Neutrophil (primary cell): ENCODE results near the gene H2BW2.
"Not testable (repeated sequence)": the region's sequence is repeated elsewhere in the genome, so short reads cannot be mapped to it uniquely, and the experiment has no call there.

Experiments
- H3K27ac ChIP-seq: fragments of 200-600 bp; sonication (generic); 2 replicates; pipeline ENCODE4 v1.5.1; 2016; ENCODE audit warnings: mild to moderate bottlenecking, moderate library complexity
- H3K27me3 ChIP-seq: fragments of 200-600 bp; sonication (generic); 2 replicates; pipeline ENCODE4 v1.6.0; 2016; ENCODE audit warnings: mild to moderate bottlenecking
- H3K36me3 ChIP-seq: fragments of 200-600 bp; sonication (generic); 2 replicates; pipeline ENCODE4 v1.5.1; 2017
- H3K4me1 ChIP-seq, 2 experiments: fragments of 200-600 bp in 1 of 2; sonication (generic) in 1 of 2; 1 replicate in 1 of 2; 2 replicates in 1 of 2; pipeline versions ENCODE4 v1.5.1 to v1.6.1; 2013 to 2016; ENCODE audit warnings: low read depth in 1 of 2, low read length in 1 of 2, mild to moderate bottlenecking in 1 of 2, moderate library complexity in 1 of 2; ENCODE audit not compliant: control insufficient read depth in 1 of 2, insufficient read depth in 1 of 2
- H3K4me3 ChIP-seq, 2 experiments: fragments of 200-600 bp in 1 of 2; sonication (generic) in 1 of 2; 1 replicate in 1 of 2; 2 replicates in 1 of 2; pipeline ENCODE4 v1.5.1; 2013 to 2016; ENCODE audit warnings: low read depth in 1 of 2, low read length in 1 of 2, mild to moderate bottlenecking in 1 of 2, moderate library complexity in 1 of 2
- H3K9me3 ChIP-seq: fragments of 200-600 bp; sonication (generic); 2 replicates; pipeline ENCODE4 v1.5.1; 2016
- TF ChIP-seq, protein P1 (sequence below): fragments of 200-600 bp; sonication (generic); IDR thresholded peaks from 2 replicates; pipeline ENCODE4 v1.5.1; 2016; ENCODE audit warnings: antibody characterized with exemption

Gene H2BW2

DNA sequence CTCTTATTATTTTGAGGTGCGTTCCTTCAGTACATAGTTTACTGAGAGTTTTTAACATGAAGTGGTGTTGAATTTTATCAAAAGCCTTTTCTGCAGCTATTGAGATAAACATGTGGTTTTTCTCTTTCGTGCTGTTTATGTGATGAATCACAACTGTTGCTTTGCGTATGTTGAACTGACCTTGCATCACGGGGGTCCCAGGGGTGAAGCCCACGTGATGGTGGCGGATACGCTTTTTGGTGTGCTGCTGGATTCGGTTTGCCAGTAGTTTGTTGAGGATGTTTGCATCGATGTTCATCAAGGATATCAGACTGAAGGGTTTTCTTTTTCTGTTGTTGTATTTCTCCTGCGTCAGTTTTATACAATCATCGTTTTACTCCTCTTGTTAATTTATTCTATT lies 21.6 kb upstream of the H2BW2 start:
- no peaks in the 10 kb centered on the region for H3K4me1 ChIP-seq
- TF ChIP-seq, protein P1, sequence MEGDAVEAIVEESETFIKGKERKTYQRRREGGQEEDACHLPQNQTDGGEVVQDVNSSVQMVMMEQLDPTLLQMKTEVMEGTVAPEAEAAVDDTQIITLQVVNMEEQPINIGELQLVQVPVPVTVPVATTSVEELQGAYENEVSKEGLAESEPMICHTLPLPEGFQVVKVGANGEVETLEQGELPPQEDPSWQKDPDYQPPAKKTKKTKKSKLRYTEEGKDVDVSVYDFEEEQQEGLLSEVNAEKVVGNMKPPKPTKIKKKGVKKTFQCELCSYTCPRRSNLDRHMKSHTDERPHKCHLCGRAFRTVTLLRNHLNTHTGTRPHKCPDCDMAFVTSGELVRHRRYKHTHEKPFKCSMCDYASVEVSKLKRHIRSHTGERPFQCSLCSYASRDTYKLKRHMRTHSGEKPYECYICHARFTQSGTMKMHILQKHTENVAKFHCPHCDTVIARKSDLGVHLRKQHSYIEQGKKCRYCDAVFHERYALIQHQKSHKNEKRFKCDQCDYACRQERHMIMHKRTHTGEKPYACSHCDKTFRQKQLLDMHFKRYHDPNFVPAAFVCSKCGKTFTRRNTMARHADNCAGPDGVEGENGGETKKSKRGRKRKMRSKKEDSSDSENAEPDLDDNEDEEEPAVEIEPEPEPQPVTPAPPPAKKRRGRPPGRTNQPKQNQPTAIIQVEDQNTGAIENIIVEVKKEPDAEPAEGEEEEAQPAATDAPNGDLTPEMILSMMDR, result no peak
- H3K27ac ChIP-seq, result no peak overlapping the region
- H3K4me3 ChIP-seq, result no peak overlapping the region
- H3K36me3 ChIP-seq, result no peaks in the 10 kb centered on the region
- H3K27me3 ChIP-seq, result no peaks in the 10 kb centered on the region
- no peaks in the 10 kb centered on the region for H3K9me3 ChIP-seq

DNA sequence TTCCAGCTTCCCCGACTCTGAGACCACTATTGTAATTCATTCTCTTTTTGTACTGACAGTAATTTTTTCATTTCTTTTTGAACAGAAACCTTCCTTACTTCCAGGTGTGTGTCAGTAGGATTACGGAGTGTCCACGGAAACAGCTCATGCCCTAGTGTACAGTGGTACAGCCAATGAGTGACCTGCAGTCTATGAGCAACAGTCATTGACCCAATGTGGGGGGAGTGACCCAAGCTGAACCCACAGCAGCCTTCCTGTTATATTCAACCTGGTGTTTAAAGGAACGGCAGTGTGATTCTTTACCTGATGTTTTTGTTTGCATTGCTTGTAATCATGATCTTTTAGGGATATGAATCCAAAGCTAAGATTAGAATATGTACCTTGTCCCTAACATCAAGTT lies 1.2 kb downstream of the H2BW2 start:
- TF ChIP-seq, protein P1, result no peak
- H3K4me3 ChIP-seq, result no peak overlapping the region
- no peaks in the 10 kb centered on the region for H3K9me3 ChIP-seq
- no peaks in the 10 kb centered on the region for H3K36me3 ChIP-seq
- H3K4me1 ChIP-seq, result no peaks in the 10 kb centered on the region
- no peaks in the 10 kb centered on the region for H3K27me3 ChIP-seq
- H3K27ac ChIP-seq, result no peak overlapping the region

DNA sequence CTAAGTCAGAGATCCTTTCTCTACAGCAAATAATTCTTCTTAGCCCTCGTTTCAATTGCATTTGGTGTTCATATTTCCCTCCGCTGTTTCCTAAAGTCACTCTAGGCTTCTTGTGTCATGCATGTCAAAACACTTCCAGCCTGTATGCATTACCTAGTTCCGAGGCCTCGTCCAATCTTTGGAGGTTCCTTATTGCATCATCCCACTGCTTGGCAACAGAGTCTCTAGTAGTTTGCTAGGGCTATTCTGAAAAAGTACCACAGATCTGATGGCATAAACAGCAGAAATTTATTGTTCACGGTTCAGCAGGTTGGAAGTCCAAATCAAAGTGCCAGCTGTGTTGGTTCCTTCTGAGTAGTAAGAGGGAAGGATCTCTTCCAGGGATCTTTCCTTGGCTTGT lies 5.9 kb downstream of the H2BW2 start:
- H3K27ac ChIP-seq, result no peak overlapping the region
- H3K4me3 ChIP-seq, result no peak overlapping the region
- H3K9me3 ChIP-seq, result no peaks in the 10 kb centered on the region
- no peaks in the 10 kb centered on the region for H3K27me3 ChIP-seq
- H3K36me3 ChIP-seq, result no peaks in the 10 kb centered on the region
- no peaks in the 10 kb centered on the region for H3K4me1 ChIP-seq
- TF ChIP-seq, protein P1, result no peak

DNA sequence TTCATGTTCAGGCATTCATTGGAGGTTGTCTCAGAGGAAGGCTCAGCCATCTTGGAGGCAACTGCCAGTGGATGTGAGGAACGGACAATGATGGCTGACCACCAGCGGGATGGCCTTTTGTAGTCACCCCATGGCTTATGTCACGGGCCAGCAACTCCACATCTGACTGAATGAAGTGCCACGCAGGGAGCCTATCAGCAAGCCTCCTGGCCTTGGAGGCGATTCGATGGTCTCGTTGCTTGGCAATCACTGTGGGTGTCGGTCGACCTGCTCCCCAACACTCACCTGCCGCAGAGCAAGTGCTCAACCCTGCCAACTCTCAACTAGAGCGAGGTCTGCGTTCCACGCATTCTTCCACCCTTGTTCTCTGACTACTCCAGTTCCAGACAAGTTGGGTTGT lies 7.4 kb downstream of the H2BW2 start:
- Histone ChIP-seq H3K4me1 (no peaks in the 10 kb centered on the region), H3K27me3 (no peaks in the 10 kb centered on the region), H3K4me3 (no peak overlapping the region), H3K27ac (no peak overlapping the region), H3K9me3 (no peaks in the 10 kb centered on the region), H3K36me3 (no peaks in the 10 kb centered on the region)
- TF ChIP-seq, protein P1, result no peak

DNA sequence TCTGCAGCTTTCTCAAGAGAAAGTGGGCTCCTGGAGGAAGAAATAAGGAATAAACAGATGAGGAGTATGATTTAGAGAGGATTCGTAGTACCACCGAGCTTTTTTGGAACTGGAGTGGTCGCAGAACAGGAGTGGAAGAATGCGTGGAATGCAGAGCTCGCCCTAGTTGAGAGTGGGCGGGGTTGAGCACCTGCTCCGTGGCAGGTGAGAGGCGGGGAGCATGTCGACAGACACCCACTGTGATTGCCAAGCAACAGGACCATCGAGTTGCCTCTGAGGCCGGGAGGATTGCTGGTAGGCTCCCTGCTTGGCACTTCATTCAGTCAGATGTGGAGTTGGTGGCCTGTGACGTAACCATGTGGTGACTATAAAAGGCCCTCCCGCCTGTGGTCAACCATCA lies 15.2 kb downstream of the H2BW2 start:
- H3K9me3 ChIP-seq, result not testable (repeated sequence)

DNA sequence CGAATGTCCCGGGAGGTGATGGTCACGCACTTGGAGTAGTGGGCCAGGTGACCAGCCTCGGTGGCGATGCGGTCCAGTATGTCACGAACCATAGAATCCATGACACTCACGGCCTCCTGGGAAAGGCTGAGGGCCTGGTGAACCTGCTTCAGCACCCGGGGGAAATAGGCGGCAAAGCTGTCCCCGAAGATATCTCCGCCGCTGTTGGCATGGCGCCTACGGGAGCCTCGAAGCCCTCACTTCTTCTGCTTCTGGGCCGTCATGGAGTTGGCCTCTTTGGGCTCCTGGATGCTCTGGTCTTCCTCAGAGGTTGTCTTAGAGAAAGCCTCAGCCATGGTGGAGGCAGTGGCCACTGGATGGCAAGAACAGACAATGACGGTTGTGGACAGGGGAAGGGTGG lies 22.9 kb downstream of the H2BW2 start:
- not testable (repeated sequence) for H3K4me1 ChIP-seq, H3K9me3 ChIP-seq, H3K27ac ChIP-seq, H3K36me3 ChIP-seq, H3K4me3 ChIP-seq, H3K27me3 ChIP-seq

More for the DNA sequence above, 15.2 kb downstream of the H2BW2 start:
- not testable (repeated sequence) for H3K27ac ChIP-seq, H3K36me3 ChIP-seq, H3K4me3 ChIP-seq, H3K27me3 ChIP-seq, H3K4me1 ChIP-seq

DNA sequence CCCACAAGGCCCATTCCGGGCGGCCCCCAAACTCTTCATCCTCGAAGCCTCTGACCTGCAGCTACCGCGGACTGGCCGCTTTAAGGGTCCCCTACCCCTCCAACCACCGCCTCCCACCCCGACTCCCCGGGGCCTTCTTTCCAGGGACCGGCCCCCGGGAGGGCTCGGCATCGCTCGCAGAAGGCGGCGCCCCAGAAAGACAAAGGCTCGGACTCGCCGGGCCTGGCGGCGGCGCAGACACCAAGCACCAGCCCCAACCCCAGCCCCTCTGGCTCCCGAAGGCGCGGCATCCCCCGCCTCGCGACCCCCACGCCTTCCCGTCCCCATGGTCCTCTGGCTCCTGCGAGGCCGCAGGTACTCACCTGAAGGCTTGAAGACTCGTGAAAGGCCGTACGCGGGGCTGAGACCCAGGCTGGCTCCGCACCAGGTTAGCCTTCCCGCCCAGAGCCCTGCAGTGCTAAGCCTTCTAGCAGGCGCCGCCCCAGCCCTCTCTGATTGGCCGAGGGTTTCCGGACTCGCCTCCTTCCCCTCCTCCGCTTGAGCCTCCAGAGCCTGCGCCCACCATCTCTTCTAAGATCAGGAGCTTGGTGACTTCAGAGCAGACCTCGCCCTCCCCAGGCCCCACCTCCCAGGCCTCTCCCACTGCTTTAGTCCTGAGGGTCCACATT lies 36.2 kb downstream of the H2BW2 start, which contains the start of gene TMSB15C:
Gene TMSB15C, minus strand, starts transcription at position 459 of the 668 bp plus-strand sequence.
- not testable (repeated sequence) for H3K9me3 ChIP-seq, H3K27ac ChIP-seq, H3K27me3 ChIP-seq, H3K4me3 ChIP-seq, H3K36me3 ChIP-seq, H3K4me1 ChIP-seq

DNA sequence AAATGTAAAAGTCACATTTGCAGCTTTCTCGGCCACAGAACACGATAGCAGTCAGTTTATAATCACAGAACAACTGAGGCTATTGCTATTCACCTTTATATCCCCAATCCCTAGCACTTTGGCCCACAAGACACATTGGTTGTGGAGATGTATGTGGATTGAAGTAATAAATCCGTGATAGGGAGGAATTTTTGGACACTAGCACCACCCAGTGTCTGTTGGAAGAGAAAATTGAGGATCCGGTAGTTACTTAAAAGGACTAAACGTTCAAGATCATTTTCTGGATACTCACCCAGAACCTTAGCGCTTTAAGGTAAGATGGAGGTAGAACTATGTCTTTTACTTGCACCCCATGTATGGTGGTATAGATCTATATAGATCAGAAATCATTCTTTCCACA lies 38.1 kb downstream of the H2BW2 start:
- not testable (repeated sequence) for H3K27ac ChIP-seq, H3K36me3 ChIP-seq, H3K9me3 ChIP-seq, H3K27me3 ChIP-seq, H3K4me3 ChIP-seq, H3K4me1 ChIP-seq
